Body of pancreas (tissue), 4 donors: ENCODE measurements around the gene SPATA46.

Source experiments
- CTCF ChIP-seq, 7 experiments: fragments of 450-650 bp in 4 of 7; fragments of 200-600 bp in 3 of 7; sonication (generic) in 3 of 7; IDR thresholded peaks; one replicate each; pipeline ENCODE4 v1.5.1; 2016 to 2019; ENCODE audit warnings: antibody characterized with exemption in 7 of 7
- POLR2A ChIP-seq, 3 donors: fragments of 450-650 bp; IDR thresholded peaks; one replicate each; pipeline ENCODE4 v1.6.1; 2016; ENCODE audit warnings: antibody characterized with exemption in 3 of 3, mild to moderate bottlenecking in 2 of 3

- no peak for TF ChIP-seq CTCF (IDR thresholded peaks at IDR 0.05)
- no peak for TF ChIP-seq POLR2A (IDR thresholded peaks at IDR 0.05)
Measured at GRCh38 chr1:162349635-162350330, 26.9 kb downstream of the SPATA46 start.
